Left lung (tissue), 10 donors: Measurements from ENCODE around the gene SUPV3L1. TPM values are rescaled to one million over a fixed set of nuclear protein-coding genes. Genes with fewer than 3 reads are reported as not detected.

Source experiments
- ATAC-seq: fragments of 200-7000 bp; cut with Tn5 transposase; one replicate; pipeline ENCODE4 v1.9.1; 2020; ENCODE audit warnings: moderate library complexity
- DNase-seq, 4 donors: peaks; one replicate each; pipeline ENCODE4 v3.0.0-alpha.2; 2013 to 2020
- H3K27ac ChIP-seq, 2 donors: fragments of 200-600 bp; sonication (generic) in 1 of 2; one replicate each; pipeline versions ENCODE4 v1.5.0 to v1.8.0; 2020 to 2021
- H3K27me3 ChIP-seq, 2 donors: fragments of 200-600 bp; sonication (generic) in 1 of 2; one replicate each; pipeline versions ENCODE4 v1.5.0 to v1.8.0; 2020 to 2021
- H3K36me3 ChIP-seq, 2 donors: fragments of 200-600 bp; sonication (generic) in 1 of 2; one replicate each; pipeline versions ENCODE4 v1.5.0 to v1.8.0; 2020 to 2021
- H3K4me1 ChIP-seq, 2 donors: fragments of 200-600 bp; one replicate each; pipeline ENCODE4 v1.8.0; 2021
- H3K4me3 ChIP-seq, 2 donors: fragments of 200-600 bp; sonication (generic) in 1 of 2; one replicate each; pipeline versions ENCODE4 v1.5.0 to v1.8.0; 2020 to 2021; ENCODE audit warnings: mild to moderate bottlenecking in 1 of 2
- H3K9me3 ChIP-seq, 2 donors: fragments of 200-600 bp; sonication (generic) in 1 of 2; one replicate each; pipeline versions ENCODE4 v1.5.0 to v1.8.0; 2020 to 2021
- CTCF ChIP-seq, 2 donors: fragments of 200-600 bp; sonication (generic) in 1 of 2; IDR thresholded peaks; one replicate each; pipeline versions ENCODE4 v1.5.0 to v1.8.0; 2021; ENCODE audit warnings: antibody characterized with exemption in 2 of 2
- intact Hi-C, 2 donors: fragments of 100-400 bp; cut with DNase I; formaldehyde crosslinking; loops; one replicate each; pipeline versions ENCODE4 v1.11.2 to v1.14.2; 2022
- polyA plus RNA-seq, 6 donors: library from polyadenylated mRNA; unstranded; fragments of 120-200 nt; gene quantifications; one replicate each; pipeline ENCODE4 v1.2.1, GENCODE V29; 2013; ENCODE audit not compliant: insufficient read length in 6 of 6
- total RNA-seq, 2 donors: library from RNA; stranded (reverse); fragmentation: NEBNext Ultra II Directional; extraction: Animal tissue kit (Norgen Biotek cat#: 25700); gene quantifications; one replicate each; pipeline ENCODE4 v1.2.1, GENCODE V29; 2021
- donor health status: DM: no; HTN: yes; CAD: no.
- donor health status: DM: no; HTN: no; CAD: no.

Gene SUPV3L1
- total and polyA plus RNA-seq, 8 donors: 15.8 to 47.6 (median 39.6) TPM

GRCh38 chr10:69223028-69223342, 43.0 kb downstream of the SUPV3L1 start:
- no peak overlapping the region for H3K27ac ChIP-seq
- DNase-seq: no peak
- no peak for TF ChIP-seq CTCF (IDR thresholded peaks at IDR 0.05)
- no peaks in the 10 kb centered on the region for H3K27me3 ChIP-seq
- peaks cover 0 to 17% of the 10 kb centered on the region in 2 donors for H3K4me1 ChIP-seq
- intact Hi-C loops: no loop called here
- H3K4me3 ChIP-seq: no peak overlapping the region
- no peak for ATAC-seq
- no peaks in the 10 kb centered on the region for H3K9me3 ChIP-seq
- no peaks in the 10 kb centered on the region for H3K36me3 ChIP-seq

DNA sequence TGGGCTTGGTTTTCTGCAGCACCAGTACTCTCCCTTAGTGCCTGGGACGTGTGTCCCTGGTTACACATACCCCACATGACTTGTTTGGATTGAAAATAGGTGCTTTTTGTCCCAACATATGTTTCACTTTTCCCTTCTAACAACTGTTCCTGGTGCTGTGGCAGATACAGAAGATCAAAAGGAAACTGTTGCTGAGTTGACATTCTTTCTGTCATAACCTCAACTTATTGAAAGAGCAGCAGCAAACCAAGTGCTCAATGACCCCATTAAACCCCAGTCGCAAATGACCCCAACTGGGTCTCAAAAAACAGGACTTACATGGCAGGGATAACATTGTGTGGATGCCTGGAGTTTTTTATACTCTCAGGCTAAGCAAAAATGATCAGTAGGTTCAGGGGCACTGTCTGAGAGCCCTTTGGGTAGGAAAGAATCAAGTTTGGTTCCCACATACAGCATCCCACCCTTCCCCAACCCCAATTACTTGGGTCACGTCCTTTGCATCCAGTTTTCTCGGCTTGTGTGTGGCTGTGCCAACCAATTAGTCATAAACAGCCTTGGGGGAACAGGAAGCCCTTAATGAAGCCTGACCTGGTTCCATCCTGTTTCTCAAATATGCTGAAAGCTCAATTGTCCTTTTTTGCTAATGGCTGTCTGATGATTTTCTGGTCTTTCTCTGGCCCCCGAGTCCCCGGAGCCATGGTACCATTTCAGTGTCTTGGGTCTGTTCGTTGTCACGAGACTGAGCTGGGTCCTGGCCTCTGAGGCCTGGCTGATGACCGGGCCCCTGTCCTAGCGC, 45.0 kb downstream of the SUPV3L1 start:
- Histone ChIP-seq H3K4me3 (no peak overlapping the region), H3K27me3 (no peaks in the 10 kb centered on the region), H3K36me3 (no peaks in the 10 kb centered on the region), H3K4me1 (peaks cover 0 to 24% of the 10 kb centered on the region in 2 donors), H3K27ac (no peak overlapping the region), H3K9me3 (no peaks in the 10 kb centered on the region)
- intact Hi-C loops: no loop called here
- ATAC-seq: no peak
- no peak for TF ChIP-seq CTCF (IDR thresholded peaks at IDR 0.05)
- DNase-seq: no peak

DNA sequence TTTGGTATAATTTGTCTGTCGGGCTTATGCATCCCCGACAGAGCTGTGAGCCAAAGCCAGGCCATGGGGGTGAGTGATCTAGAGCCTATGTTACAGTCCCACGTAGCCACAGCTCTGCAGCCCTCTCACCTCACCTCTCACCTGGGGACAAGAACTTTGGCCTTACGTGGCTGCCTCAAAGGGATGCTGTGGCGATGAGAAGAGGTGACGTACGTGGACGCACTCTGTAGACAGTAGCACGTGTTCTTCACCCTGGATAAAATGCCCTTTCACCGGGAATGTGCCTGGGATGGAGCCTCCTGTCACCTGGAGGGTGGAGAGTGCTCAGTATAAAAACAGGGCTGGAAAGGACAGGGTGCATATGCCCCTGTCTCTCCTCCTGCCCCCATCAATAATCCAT, 45.6 kb downstream of the SUPV3L1 start:
- Histone ChIP-seq H3K27me3 (no peaks in the 10 kb centered on the region), H3K4me3 (no peak overlapping the region), H3K9me3 (no peaks in the 10 kb centered on the region), H3K27ac (no peak overlapping the region), H3K36me3 (no peaks in the 10 kb centered on the region), H3K4me1 (peaks cover 0 to 24% of the 10 kb centered on the region in 2 donors)
- intact Hi-C loops: no loop called here
- ATAC-seq (no peak), DNase-seq (no peak)
- no peak for TF ChIP-seq CTCF (IDR thresholded peaks at IDR 0.05)

DNA sequence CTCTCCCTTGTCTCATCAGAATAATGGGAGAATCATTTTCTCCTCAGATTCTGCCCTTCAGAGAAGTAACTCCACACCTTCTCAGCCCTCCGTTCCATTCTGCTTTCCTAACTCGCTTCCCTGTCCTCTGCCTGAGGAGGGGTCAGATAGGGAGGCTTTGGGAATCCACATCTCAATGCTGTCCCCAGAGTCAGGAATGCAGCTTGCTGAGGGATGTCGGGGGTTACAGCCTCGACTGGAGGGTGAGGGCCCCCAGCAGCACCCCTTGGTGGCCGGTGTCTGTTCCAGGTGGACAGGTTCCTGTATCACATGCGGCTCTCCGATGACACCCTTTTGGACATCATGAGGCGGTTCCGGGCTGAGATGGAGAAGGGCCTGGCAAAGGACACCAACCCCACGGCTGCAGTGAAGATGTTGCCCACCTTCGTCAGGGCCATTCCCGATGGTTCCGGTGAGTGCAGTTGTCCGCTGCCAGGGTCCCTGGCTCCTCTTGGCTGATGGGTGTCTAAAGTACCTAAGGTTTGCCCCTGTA, 47.0 kb downstream of the SUPV3L1 start:
- intact Hi-C loops: no loop called here
- DNase-seq: no peak
- Histone ChIP-seq H3K36me3 (no peaks in the 10 kb centered on the region), H3K27me3 (no peaks in the 10 kb centered on the region), H3K27ac (no peak overlapping the region), H3K4me3 (no peak overlapping the region), H3K4me1 (peaks cover 0 to 21% of the 10 kb centered on the region in 2 donors), H3K9me3 (no peaks in the 10 kb centered on the region)
- ATAC-seq: no peak
- TF ChIP-seq CTCF (IDR thresholded peaks at IDR 0.05): no peak

- intact Hi-C loops: no loop called here
- Histone ChIP-seq H3K27ac (no peak overlapping the region), H3K36me3 (no peaks in the 10 kb centered on the region), H3K4me1 (peaks cover 0 to 14% of the 10 kb centered on the region in 2 donors), H3K9me3 (no peaks in the 10 kb centered on the region), H3K4me3 (no peak overlapping the region), H3K27me3 (no peaks in the 10 kb centered on the region)
- DNase-seq (no peak), ATAC-seq (no peak)
- TF ChIP-seq CTCF (IDR thresholded peaks at IDR 0.05): no peak
Observed at GRCh38 chr10:69228151-69228550, 48.1 kb downstream of the SUPV3L1 start.
